ENCODE data around the gene CST9L.

CST9L gene

GRCh38 chr20:23568320-23568970 lies at the start of gene CST9L:
Gene CST9L, minus strand, starts transcription at chr20:23568484. Its CDS starts 34 bp downstream, at chr20:23568450.
- H3K9me3 ChIP-seq (ENCODE audit: control insufficient read depth, insufficient read depth, low read length) = no peaks in the 10 kb centered on the region
- no peak within 1 kb of the TSS for H3K27ac ChIP-seq (ENCODE audit: low read depth, low read length)
- H3K79me2 ChIP-seq (ENCODE audit: control insufficient read depth, low read length) = no peaks in the 10 kb centered on the region
- H3K9me2 ChIP-seq (replicated peaks; ENCODE audit: control insufficient read depth, low read length) = no peaks in the 10 kb centered on the region
- no peaks in the 10 kb centered on the region for H3K36me3 ChIP-seq (ENCODE audit: control insufficient read depth, low read length)
- no peaks in the 10 kb centered on the region for H3F3A ChIP-seq (ENCODE audit: control insufficient read depth, insufficient read depth)
- no peak within 1 kb of the TSS for H3K4me3 ChIP-seq (ENCODE audit: low read length)
- H3K4me1 ChIP-seq (ENCODE audit: control insufficient read depth, low read length) = no peaks in the 10 kb centered on the region
- H3K27me3 ChIP-seq (ENCODE audit: control insufficient read depth, low read length) = no peaks in the 10 kb centered on the region
- H3K4me2 ChIP-seq (ENCODE audit: low read length) = no peak within 1 kb of the TSS
- no peaks in the 10 kb centered on the region for H4K20me1 ChIP-seq (ENCODE audit: control insufficient read depth, insufficient read depth, low read depth, low read length)
- TF ChIP-seq EZH2phosphoT487 (IDR thresholded peaks at IDR 0.05; ENCODE audit: borderline replicate concordance, low read length) = no peak
- no peak for TF ChIP-seq CTCF (IDR thresholded peaks at IDR 0.05; ENCODE audit: low read depth, low read length, poor library complexity, severe bottlenecking)

- Histone ChIP-seq H3K79me2 (ENCODE audit: control insufficient read depth, low read length) (no peaks in the 10 kb centered on the region), H4K20me1 (ENCODE audit: control insufficient read depth, insufficient read depth, low read depth, low read length) (no peaks in the 10 kb centered on the region), H3K9me3 (ENCODE audit: control insufficient read depth, insufficient read depth, low read length) (no peaks in the 10 kb centered on the region), H3F3A (ENCODE audit: control insufficient read depth, insufficient read depth) (no peaks in the 10 kb centered on the region), H3K4me2 (ENCODE audit: low read length) (no peak overlapping the region), H3K36me3 (ENCODE audit: control insufficient read depth, low read length) (no peaks in the 10 kb centered on the region), H3K4me3 (ENCODE audit: low read length) (no peak overlapping the region), H3K9me2 (replicated peaks; ENCODE audit: control insufficient read depth, low read length) (no peaks in the 10 kb centered on the region), H3K27ac (ENCODE audit: low read depth, low read length) (no peak overlapping the region), H3K27me3 (ENCODE audit: control insufficient read depth, low read length) (no peaks in the 10 kb centered on the region), H3K4me1 (ENCODE audit: control insufficient read depth, low read length) (no peaks in the 10 kb centered on the region)
- no peak for TF ChIP-seq EZH2phosphoT487 (IDR thresholded peaks at IDR 0.05; ENCODE audit: borderline replicate concordance, low read length)
- TF ChIP-seq CTCF (IDR thresholded peaks at IDR 0.05; ENCODE audit: low read depth, low read length, poor library complexity, severe bottlenecking) = no peak
Measured at GRCh38 chr20:23614163-23614562, 45.9 kb upstream of the CST9L start.

- no peak overlapping the region for H3K4me3 ChIP-seq (ENCODE audit: low read length)
- H3F3A ChIP-seq (ENCODE audit: control insufficient read depth, insufficient read depth) = no peaks in the 10 kb centered on the region
- no peaks in the 10 kb centered on the region for H3K79me2 ChIP-seq (ENCODE audit: control insufficient read depth, low read length)
- H3K36me3 ChIP-seq (ENCODE audit: control insufficient read depth, low read length) = no peaks in the 10 kb centered on the region
- no peak overlapping the region for H3K4me2 ChIP-seq (ENCODE audit: low read length)
- TF ChIP-seq CTCF (IDR thresholded peaks at IDR 0.05; ENCODE audit: low read depth, low read length, poor library complexity, severe bottlenecking) = no peak
- no peak for TF ChIP-seq EZH2phosphoT487 (IDR thresholded peaks at IDR 0.05; ENCODE audit: borderline replicate concordance, low read length)
- no peaks in the 10 kb centered on the region for H3K4me1 ChIP-seq (ENCODE audit: control insufficient read depth, low read length)
- no peak overlapping the region for H3K27ac ChIP-seq (ENCODE audit: low read depth, low read length)
- H3K27me3 ChIP-seq (ENCODE audit: control insufficient read depth, low read length) = no peaks in the 10 kb centered on the region
- no peaks in the 10 kb centered on the region for H4K20me1 ChIP-seq (ENCODE audit: control insufficient read depth, insufficient read depth, low read depth, low read length)
- no peaks in the 10 kb centered on the region for H3K9me2 ChIP-seq (replicated peaks; ENCODE audit: control insufficient read depth, low read length)
- H3K9me3 ChIP-seq (ENCODE audit: control insufficient read depth, insufficient read depth, low read length) = no peaks in the 10 kb centered on the region
Measured at GRCh38 chr20:23613676-23614075, 45.4 kb upstream of the CST9L start.
